Measurements from ENCODE around the gene DDAH2.

GRCh38 chr6:31691564-31692108, 37.5 kb downstream of the DDAH2 start:
- TF ChIP-seq, protein P1, sequence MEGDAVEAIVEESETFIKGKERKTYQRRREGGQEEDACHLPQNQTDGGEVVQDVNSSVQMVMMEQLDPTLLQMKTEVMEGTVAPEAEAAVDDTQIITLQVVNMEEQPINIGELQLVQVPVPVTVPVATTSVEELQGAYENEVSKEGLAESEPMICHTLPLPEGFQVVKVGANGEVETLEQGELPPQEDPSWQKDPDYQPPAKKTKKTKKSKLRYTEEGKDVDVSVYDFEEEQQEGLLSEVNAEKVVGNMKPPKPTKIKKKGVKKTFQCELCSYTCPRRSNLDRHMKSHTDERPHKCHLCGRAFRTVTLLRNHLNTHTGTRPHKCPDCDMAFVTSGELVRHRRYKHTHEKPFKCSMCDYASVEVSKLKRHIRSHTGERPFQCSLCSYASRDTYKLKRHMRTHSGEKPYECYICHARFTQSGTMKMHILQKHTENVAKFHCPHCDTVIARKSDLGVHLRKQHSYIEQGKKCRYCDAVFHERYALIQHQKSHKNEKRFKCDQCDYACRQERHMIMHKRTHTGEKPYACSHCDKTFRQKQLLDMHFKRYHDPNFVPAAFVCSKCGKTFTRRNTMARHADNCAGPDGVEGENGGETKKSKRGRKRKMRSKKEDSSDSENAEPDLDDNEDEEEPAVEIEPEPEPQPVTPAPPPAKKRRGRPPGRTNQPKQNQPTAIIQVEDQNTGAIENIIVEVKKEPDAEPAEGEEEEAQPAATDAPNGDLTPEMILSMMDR (IDR thresholded peaks at IDR 0.05; ENCODE audit: borderline replicate concordance, extremely low read depth, low read length, poor library complexity, severe bottlenecking): no peak
- no peak for TF ChIP-seq EZH2 (IDR thresholded peaks at IDR 0.05; ENCODE audit: borderline replicate concordance, low read depth, low read length, severe bottlenecking)

Data from DND-41 (cell line).